ENCODE data around the gene SLC18A2. TPM values are rescaled to one million over a fixed set of nuclear protein-coding genes. Genes with fewer than 3 reads are reported as not detected.

The SLC18A2 gene
- total RNA-seq, 1 experiment from 2014 or later = not detected

DNA sequence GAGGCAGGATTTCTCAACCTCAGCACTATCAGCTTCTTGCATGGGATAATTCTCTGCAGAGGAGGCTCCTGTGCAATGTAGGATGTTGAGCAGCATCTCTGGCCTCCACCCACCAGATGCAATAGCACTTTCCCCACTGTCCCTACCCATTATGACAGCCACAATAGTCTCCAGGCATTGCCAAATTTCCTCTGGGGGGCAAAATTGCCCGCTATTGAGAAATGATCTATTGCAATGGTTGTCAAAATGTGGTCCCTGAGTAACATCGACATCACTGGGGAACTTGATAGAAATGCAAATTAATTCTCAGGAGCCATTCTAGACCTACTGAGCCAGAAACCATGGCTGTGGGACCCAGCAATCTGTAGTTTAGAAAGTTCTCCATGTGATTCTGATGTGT, 36.6 kb upstream of the SLC18A2 start:
- intact Hi-C loops (cut with micrococcal nuclease; ENCODE audit: unreplicated experiment) = no loop called here
- TF ChIP-seq, protein P1, sequence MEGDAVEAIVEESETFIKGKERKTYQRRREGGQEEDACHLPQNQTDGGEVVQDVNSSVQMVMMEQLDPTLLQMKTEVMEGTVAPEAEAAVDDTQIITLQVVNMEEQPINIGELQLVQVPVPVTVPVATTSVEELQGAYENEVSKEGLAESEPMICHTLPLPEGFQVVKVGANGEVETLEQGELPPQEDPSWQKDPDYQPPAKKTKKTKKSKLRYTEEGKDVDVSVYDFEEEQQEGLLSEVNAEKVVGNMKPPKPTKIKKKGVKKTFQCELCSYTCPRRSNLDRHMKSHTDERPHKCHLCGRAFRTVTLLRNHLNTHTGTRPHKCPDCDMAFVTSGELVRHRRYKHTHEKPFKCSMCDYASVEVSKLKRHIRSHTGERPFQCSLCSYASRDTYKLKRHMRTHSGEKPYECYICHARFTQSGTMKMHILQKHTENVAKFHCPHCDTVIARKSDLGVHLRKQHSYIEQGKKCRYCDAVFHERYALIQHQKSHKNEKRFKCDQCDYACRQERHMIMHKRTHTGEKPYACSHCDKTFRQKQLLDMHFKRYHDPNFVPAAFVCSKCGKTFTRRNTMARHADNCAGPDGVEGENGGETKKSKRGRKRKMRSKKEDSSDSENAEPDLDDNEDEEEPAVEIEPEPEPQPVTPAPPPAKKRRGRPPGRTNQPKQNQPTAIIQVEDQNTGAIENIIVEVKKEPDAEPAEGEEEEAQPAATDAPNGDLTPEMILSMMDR (IDR thresholded peaks at IDR 0.05; ENCODE audit: unreplicated experiment) = no peak
- CTCF ChIA-PET = no interaction called here
- no peak for DNase-seq
- Mint-ChIP-seq H3K4me1 (ENCODE audit: low read depth, unreplicated experiment) (no peaks in the 10 kb centered on the region), H3K9me3 (ENCODE audit: low read depth, unreplicated experiment) (no peaks in the 10 kb centered on the region), H3K4me3 (ENCODE audit: low read depth, unreplicated experiment) (no peak overlapping the region), H3K36me3 (ENCODE audit: insufficient read depth, unreplicated experiment) (no peaks in the 10 kb centered on the region), H3K27me3 (ENCODE audit: unreplicated experiment) (peaks cover 48% of the 10 kb centered on the region), H3K27ac (ENCODE audit: unreplicated experiment) (no peak overlapping the region)
- BruUV-seq (replicated peaks) = no TSS peak

DNA sequence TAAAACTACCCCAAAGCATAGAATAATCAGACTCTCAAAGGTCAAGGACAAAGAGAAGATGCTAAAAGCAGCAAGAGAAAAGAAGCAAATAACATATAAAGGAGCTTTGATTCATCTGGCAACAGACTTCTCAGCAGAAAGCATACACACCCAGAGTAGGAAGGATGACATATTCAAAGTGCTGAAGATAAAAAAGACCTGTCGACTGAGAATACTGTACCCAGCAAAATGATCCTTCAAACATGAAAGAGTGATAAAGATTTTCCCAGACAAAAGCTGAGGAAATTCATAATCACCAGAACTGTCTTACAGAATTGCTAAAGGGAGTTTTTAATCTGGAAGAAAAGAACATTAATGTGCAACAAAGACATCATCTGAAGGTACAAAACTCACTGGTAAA, 28.7 kb upstream of the SLC18A2 start:
- intact Hi-C loops (cut with micrococcal nuclease; ENCODE audit: unreplicated experiment) = no loop called here
- CTCF ChIA-PET = no interaction called here
- H3K36me3 Mint-ChIP-seq (ENCODE audit: insufficient read depth, unreplicated experiment) = no peaks in the 10 kb centered on the region
- no TSS peak for BruUV-seq (replicated peaks)
- peaks cover 85% of the 10 kb centered on the region for H3K27me3 Mint-ChIP-seq (ENCODE audit: unreplicated experiment)
- no peak overlapping the region for H3K27ac Mint-ChIP-seq (ENCODE audit: unreplicated experiment)
- H3K4me3 Mint-ChIP-seq (ENCODE audit: low read depth, unreplicated experiment) = no peak overlapping the region
- H3K9me3 Mint-ChIP-seq (ENCODE audit: low read depth, unreplicated experiment) = no peaks in the 10 kb centered on the region
- H3K4me1 Mint-ChIP-seq (ENCODE audit: low read depth, unreplicated experiment) = no peaks in the 10 kb centered on the region
- no peak for DNase-seq
- TF ChIP-seq, protein P1 (IDR thresholded peaks at IDR 0.05; ENCODE audit: unreplicated experiment) = no peak

DNA sequence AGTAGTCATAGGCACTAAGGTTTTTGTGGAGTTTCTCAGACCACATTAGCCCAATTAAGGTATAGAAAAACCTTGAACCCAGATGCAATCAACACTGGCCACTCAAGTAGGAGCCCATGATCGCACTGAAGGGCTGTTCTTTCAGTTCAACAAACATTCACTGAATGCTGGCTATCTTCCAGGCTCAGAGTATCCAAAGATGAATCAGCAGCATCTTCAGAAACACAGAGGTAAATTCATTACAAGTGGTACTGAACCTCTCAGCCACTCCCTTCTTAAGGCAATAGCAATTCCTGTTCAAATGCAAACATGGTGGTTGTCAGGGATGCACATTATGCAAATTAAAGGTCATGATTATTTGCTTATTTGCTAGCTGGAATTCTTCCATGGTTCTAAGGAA, 26.5 kb upstream of the SLC18A2 start:
- no TSS peak for BruUV-seq (replicated peaks)
- Mint-ChIP-seq H3K27me3 (ENCODE audit: unreplicated experiment) (peaks cover 64% of the 10 kb centered on the region), H3K27ac (ENCODE audit: unreplicated experiment) (no peak overlapping the region), H3K9me3 (ENCODE audit: low read depth, unreplicated experiment) (no peaks in the 10 kb centered on the region), H3K36me3 (ENCODE audit: insufficient read depth, unreplicated experiment) (no peaks in the 10 kb centered on the region), H3K4me1 (ENCODE audit: low read depth, unreplicated experiment) (no peaks in the 10 kb centered on the region), H3K4me3 (ENCODE audit: low read depth, unreplicated experiment) (no peak overlapping the region)
- CTCF ChIA-PET = no interaction called here
- no peak for DNase-seq
- TF ChIP-seq, protein P1 (IDR thresholded peaks at IDR 0.05; ENCODE audit: unreplicated experiment) = no peak
- intact Hi-C loops (cut with micrococcal nuclease; ENCODE audit: unreplicated experiment) = no loop called here

DNA sequence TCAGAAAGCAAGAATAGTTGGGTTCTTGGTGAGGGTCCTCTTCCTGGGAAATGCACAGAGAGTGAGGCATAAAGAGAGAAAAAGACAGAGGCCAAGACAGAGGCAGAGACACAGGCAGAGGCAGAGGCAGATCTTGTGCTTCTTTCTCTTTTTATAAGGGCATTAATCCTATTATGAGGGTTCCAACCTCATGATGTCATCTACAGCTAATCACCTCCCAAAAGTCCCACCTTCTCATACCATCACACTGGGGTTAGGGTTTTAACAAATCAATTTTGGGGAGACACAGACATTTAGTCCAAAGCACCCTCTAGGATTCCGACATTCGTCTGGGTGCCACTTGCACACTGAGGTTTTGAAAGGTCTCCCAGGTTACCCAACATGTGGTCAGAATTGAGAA, 25.8 kb upstream of the SLC18A2 start:
- TF ChIP-seq, protein P1 (IDR thresholded peaks at IDR 0.05; ENCODE audit: unreplicated experiment) = no peak
- DNase-seq = no peak
- BruUV-seq (replicated peaks) = no TSS peak
- no peaks in the 10 kb centered on the region for H3K9me3 Mint-ChIP-seq (ENCODE audit: low read depth, unreplicated experiment)
- H3K4me1 Mint-ChIP-seq (ENCODE audit: low read depth, unreplicated experiment) = no peaks in the 10 kb centered on the region
- no peak overlapping the region for H3K27ac Mint-ChIP-seq (ENCODE audit: unreplicated experiment)
- H3K4me3 Mint-ChIP-seq (ENCODE audit: low read depth, unreplicated experiment) = no peak overlapping the region
- CTCF ChIA-PET = no interaction called here
- no peaks in the 10 kb centered on the region for H3K36me3 Mint-ChIP-seq (ENCODE audit: insufficient read depth, unreplicated experiment)
- intact Hi-C loops (cut with micrococcal nuclease; ENCODE audit: unreplicated experiment) = loop anchor here (5.0 kb wide), 2 partner anchors 107 to 262 kb away; no protein-coding TSS in a partner anchor
- H3K27me3 Mint-ChIP-seq (ENCODE audit: unreplicated experiment) = peaks cover 57% of the 10 kb centered on the region

Data from Calu3 (cell line).